HG03342 (cell line): ENCODE results near the gene LPIN1.

ENCODE experiments used
- ATAC-seq: cut with Tn5 transposase; IDR thresholded peaks from one replicate; pipeline ENCODE4 v1.9.1; 2021; ENCODE audit warnings: mild to moderate bottlenecking, moderate library complexity; ENCODE audit not compliant: unreplicated experiment

The LPIN1 gene, protein sequence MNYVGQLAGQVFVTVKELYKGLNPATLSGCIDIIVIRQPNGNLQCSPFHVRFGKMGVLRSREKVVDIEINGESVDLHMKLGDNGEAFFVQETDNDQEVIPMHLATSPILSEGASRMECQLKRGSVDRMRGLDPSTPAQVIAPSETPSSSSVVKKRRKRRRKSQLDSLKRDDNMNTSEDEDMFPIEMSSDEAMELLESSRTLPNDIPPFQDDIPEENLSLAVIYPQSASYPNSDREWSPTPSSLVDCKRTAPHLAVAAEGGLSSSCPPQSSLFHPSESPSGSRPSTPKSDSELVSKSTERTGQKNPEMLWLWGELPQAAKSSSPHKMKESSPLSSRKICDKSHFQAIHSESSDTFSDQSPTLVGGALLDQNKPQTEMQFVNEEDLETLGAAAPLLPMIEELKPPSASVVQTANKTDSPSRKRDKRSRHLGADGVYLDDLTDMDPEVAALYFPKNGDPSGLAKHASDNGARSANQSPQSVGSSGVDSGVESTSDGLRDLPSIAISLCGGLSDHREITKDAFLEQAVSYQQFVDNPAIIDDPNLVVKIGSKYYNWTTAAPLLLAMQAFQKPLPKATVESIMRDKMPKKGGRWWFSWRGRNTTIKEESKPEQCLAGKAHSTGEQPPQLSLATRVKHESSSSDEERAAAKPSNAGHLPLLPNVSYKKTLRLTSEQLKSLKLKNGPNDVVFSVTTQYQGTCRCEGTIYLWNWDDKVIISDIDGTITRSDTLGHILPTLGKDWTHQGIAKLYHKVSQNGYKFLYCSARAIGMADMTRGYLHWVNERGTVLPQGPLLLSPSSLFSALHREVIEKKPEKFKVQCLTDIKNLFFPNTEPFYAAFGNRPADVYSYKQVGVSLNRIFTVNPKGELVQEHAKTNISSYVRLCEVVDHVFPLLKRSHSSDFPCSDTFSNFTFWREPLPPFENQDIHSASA

DNA sequence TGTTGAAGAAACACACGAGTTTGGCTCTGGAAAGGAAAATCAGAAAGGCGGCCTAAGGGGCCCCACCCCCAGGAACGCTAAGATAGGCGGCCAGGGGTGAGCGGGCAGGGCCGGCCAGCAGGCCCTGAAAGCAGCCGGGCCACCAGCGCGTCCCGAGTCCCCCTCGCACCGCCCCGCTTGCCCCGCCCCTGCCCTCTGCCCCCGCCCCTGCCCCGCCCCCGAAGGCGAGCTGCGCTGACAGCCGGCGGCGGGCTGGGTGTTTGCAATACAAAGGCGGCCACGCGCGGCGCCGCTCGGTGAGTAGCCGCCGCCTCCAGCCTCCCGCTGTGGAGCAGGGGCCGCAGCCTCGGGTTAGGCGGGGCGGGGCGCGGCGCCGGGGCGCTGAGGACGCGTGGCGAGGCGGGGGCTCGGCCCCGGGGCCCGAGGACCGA is at the start of gene LPIN1:
LPIN1 (plus strand) TSS at position 257 of the 431 bp plus-strand sequence. CDS start 18,910 bp downstream, outside the sequence.
- peak; percentile 56 for ATAC-seq

DNA sequence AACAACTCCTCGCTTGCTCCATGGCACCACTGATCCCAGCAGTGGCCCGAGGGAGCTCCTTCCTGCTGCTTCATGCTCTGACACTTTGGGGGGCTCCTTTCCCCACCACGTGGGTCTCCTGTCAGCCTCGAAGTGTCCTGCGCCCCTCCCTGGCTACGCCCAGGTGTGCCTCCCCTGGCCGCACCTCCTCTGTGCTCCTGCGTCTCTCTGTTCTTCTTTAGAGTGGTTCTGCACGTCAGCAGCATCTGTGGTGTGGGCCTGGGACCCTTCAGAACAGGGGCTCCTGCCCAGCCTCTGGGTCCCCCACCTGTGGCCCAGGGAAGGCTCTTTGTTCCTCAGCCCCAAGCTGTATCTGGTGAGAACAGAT is 49.7 kb upstream of the LPIN1 start:
- no peak for ATAC-seq

DNA sequence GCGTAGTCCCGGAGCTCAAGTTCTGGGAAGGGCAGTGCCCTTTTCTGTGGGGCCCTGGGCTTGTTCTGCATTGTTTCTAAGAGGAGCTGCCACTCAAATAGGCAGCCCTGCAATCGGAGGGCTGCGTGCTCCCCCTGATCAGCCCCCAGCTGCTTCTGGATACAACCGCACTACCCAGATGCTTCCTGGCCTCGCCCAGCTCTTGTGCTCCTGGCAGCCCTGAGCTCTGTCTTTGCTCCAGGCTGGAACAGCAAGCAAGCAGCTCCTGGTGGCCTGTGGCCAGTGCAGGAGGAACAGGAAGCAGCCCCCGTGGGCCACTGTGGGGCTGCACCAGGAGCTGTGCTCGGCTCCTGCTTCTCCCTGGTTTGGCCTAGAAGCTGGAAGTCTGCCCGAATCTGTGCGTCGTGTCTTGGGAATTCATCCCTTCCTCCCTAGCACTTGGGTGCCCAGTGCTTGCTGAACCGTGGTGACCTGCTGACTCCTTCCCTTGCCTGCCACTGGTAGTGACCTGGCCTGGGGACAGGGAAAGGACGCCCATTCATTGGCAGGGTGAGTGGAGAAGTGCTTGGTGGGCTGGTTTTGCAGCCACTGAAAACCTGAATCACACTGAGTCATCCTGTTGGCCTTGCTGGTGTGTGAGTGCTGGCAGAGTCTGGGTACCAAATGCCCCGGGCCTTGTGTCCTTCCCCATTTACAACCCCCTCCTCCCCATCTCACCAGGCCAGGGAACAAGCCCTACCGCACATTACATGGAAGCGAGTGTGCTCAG is 49.1 kb upstream of the LPIN1 start:
- ATAC-seq, result no peak

DNA sequence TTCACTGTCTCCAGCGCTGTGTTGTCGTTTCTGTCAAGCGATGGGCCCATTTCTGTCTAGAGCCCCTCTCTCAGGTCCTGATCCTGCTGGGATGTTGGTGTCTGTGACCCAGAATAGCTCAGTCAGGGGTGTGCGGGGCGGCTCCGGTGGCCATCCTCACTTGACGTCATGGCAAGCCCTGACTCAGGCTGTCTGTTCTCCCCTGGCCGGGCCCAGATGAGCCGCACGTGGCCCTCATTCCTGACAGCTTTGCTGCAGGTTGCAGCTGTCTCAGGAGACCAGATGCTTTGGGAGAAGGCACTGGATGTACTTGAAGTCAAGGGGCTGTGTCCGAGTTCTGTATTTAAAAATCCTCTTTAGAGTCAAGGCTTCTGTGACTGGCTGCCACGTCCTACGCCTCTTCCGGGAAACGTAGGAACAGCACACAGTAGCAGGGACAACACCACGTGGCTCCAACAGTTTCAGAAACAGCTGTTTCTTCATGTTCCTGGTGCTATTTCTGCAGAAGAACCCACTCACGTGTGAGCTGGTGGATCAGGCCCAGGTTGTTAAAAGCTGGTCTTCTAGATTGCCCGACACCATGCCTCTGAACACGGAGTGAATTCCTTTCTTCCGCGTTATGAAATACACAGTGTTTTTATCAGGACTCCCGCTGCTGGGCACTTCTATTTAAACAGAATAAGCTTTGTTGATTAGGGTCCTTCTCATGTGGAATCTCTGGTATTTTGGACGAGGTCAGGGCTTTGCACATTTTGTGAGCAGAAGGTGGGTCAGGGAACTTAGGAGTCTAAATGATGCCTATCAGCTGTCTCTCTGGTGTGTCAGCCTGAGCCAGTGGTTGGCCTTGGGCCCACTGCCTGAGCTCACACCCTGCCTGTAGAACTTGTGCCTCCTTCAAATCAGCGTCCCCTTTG is 48.2 kb upstream of the LPIN1 start:
- ATAC-seq, result no peak

DNA sequence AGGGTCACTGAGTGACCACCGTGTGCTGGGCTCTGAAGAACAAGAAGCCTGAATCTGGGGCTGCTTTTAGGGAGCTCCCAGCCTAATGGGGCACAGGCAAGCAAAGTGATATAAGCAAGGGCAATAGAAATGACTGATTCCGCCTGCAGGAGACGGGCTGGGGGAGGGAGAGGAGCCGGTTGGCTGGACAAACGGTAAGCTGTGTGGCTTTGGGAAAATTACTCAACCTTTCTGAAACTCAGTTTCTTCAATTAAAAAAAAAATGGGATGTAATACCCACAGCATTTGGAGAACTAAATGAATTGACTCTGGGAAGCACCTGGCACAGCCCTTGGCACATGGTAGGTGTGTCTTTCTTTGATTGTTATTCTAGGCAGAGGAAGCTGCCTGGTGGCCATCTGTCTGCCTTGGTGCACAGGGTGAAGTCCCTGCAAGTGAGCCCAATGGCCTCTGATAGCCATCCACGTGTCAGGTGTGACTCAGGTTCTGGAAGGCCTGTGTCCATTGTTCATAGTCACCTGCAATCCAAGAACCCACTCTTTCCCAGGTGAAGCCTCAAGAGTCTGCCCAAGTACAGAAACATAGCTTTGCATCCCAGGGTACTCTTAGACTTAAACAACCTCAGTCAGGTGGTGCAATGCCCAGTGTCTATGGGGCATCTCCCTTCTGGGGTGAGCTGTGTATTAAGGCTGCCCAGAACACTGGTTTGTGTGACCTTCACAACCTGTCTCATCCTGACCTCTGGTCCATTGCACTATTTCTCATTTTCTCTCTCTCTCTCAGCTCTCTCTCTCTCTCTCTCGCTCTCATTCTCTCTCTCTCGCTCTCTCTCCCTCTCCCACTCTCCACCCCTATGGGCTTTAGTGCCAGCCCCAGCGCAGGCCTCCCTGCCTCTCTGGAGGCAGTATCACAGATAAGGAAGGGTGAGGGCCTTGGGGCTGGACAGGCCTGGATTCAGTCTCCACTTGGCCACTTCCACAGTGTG is 46.5 kb upstream of the LPIN1 start:
- ATAC-seq, result no peak

DNA sequence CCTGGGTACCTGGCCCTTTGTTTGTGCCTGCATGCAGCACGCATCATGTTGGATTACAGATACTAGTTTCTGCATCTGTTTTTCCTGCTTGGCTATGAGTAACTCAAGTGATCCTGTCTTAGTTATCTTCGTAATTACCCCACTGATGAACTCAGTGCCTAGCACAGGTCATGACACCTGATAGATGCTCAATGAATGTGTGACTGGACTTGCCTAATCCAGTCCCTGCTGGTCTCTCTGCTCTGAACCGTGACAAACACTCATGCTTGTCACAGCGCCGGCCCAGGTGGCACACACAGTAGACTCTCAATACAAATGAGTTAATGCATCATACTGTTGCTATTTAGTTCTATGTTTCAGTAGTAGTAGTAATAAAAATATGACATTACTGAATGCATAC is 45.2 kb upstream of the LPIN1 start:
- ATAC-seq, result no peak

DNA sequence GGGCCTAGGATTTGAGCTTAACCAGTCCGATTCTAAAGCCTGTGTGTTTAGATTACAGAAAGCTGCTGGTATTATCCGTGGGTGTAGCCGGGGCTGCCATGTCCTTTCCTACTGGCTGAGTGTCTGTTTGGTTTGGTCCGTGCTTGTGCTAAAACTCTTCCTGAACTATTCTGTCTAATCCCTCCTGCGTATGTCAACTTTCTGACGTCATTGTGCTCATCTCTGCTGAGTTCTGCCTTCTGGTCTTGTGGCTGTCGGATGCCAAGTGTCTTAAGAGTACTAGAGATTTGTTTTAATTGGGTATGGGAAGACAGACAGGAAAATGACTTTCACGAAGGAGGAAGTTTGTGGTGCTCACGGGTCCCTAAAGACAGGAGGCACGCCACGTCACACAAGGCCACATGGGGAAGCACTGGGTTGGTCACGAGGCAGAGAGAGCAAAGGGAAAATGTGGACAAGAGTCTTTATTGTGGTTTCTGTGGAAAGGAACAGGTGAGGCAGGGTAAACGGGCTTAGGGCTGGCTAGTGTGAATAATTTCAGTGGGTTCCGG is 44.6 kb upstream of the LPIN1 start:
- no peak for ATAC-seq

DNA sequence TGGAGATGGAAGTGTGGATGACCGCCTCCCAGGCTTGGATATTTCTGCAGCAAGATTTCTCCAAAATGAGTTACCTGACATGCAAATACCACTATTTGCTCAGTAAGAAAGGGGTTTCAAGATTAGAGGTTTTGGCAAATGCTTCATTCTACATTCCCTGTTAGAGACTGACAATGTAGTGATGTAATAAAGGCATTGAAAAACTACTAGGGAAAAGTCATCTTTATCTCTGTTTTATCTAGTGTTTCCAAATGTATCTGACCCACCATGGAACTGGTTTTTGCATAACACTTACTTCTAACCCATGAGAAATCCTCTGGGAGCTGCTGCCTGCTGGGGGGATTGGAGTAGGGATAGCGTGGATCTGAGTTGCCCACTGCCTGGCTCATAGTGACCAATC is 43.5 kb upstream of the LPIN1 start:
- no peak for ATAC-seq

DNA sequence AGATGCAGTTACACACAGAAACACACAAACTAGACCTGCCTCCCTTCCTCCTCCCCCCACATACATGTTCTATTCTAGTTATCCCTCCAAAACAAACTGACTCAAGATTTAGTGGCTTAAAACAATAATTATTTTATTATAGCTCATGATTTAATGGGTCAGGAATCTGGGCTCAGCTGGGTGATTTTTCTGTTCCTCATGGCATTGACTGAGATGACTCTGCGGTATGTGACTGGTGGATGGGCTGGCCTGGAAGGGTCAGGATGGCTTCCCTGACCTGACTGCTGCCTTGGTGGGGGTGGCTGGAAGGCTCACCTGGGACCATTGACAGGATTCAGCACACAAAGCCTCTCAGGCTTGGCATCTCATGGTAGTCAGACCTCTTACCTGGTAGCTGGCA is 42.7 kb upstream of the LPIN1 start:
- ATAC-seq, result no peak

DNA sequence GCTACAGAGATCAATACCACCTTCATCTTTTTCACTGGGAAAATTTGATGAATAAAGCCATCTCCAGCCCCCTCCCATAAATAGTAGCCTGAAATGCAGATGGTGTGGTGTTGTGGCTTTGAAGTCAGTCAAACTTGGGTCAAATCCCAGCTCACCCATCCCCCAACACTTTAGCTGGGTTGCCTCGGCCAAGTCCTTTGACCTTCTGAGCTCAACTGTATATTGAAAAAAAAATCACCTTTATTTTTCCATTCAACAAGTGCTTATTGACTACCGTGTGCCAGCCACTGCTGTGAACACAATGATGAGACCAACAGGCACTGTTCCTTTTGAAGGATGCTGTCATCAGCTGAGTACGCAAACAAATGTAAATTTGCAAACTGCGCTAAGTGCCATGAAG is 41.4 kb upstream of the LPIN1 start:
- no peak for ATAC-seq

DNA sequence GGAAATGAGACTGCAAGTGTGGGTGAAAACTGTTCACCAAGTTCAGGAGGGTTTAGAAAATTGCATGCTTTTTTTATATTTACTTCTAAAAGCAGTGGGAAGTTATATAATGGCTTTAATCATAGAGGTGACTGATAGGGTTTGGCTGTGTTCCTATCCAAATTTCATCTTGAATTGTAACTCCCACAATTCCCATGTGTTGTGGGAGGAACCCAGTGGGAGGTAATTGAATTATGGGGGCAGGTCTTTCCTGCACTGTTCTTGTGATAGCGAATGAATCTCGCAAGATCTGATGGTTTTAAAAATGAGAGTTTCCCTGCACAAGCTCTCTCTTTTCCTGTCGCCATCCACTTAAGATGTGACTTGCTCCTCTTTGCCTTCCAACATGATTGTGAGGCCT is 40.7 kb upstream of the LPIN1 start:
- no peak for ATAC-seq

DNA sequence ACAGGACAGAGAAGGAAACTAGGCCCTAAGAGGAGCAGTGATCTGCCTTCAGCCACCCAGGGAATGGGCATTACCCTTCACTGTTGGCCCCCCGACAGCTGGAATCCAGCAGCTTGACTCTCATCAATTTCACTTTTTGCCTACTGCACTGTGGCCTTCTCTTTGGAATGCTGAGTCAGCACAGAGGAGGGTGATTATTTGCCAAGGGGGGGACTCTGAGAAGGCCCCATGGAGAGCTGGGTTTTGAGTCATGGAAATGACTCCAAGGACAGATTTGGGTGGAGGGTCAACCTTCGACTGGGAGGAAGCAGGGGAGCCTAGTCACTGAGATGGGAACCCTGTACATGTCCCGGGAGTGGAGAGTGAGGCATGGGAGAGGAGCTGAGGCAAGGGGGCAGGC is 38.3 kb upstream of the LPIN1 start:
- ATAC-seq, result no peak

DNA sequence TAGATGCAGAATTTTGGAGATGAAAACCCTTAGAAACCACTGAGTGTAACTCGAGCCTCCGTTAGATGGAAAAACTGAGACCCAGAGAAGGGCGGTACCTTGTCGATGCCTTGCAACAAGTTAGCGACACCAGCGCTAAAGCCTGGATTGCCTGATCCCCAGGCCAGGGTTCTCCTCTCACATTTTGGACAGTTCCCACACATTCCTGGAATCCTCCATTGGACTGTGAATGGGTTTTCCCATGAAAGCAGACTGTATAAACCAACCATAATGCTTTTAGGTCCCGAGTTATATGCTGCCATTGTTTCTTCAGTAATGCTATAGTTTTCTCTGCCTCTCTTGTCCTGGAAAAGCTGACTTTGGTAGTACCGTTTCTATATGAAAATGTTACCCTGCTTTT is 37.1 kb upstream of the LPIN1 start:
- ATAC-seq, result no peak

DNA sequence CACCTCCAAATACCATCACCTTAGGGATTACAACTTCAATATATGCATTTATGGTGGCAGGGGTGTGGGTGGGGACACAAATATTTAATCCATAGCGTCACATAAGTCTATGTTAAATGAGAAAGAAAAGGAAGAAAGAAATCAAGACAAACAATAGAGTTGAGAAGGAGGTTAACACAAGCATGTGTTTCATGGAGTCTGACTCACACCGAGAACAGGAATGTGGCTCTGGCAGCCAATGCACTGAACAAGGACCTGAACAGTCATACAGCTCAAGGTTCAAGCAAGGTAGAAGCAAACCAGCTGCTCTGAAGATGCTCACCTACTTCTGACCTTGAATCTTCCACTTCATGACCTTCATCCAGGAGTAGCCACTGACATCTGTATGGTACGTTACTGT is 36.2 kb upstream of the LPIN1 start:
- no peak for ATAC-seq

DNA sequence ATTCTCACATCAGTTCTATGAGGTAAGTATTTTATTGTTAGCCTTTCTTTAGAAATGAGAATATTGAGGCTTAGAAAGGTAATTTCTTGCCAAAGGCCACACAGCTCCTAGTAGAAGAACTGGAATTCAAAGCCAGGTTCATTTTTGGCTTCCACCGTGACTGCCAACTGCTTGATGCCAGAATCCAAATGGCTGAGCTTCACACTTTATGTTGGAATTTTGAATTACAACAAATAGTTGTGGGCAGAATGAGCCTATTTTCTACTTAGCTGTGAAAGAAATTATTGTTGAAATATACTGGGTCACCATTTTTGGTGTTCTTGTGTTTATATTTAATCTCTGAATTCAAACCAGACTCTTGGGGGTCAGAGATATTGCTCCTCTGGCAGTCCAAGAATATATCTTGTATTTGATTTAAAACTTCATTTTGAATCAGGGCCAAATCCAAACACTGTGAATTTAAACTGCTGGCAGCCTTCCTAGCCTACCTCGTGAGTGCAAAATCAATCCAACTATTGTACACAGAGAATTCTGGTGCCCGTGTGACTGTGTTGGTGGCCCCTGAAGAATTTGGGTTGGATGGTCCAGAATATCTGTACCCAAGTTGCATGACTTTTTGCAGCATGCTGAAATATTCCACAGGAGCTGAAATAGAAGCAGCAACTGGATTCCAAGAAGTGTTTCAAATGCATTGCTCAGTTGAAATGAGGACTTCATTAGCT is 35.6 kb upstream of the LPIN1 start:
- ATAC-seq, result no peak

DNA sequence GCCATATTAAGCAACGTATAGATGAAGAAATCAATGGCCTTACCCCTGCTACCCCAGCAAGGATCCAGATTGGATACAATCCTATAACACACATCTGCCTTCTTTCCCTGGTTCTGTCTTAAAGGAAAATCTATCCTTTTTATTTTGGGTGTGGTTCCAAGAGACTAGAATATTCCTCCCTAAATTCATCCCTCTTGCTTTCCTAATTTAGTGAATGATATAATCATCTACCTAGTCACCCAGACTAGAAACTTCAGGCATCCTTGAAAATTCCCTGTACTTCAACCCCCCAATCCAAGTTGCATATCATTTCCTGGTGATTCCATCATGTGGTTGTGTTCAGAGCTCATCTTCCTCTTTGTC is 35.1 kb upstream of the LPIN1 start:
- no peak for ATAC-seq

DNA sequence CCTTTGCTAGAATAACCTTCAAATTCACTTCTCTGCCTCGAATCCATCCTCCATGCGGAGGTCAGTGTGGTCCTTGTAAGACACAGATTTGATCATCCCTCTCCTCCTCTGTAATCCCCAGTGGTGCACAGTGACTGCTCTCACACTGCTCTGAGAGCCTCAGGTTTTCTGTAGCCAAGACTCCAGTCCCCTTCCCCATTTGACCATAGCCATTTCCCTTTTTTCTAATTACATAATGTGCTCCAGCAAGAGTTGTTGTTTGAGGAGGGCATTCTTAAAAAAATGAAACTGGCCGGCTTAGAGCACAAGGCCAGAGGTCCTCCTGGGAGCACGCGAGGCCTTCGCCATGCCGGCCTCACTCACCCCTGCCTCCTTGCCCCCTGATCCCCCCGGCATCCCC is 34.7 kb upstream of the LPIN1 start:
- no peak for ATAC-seq

DNA sequence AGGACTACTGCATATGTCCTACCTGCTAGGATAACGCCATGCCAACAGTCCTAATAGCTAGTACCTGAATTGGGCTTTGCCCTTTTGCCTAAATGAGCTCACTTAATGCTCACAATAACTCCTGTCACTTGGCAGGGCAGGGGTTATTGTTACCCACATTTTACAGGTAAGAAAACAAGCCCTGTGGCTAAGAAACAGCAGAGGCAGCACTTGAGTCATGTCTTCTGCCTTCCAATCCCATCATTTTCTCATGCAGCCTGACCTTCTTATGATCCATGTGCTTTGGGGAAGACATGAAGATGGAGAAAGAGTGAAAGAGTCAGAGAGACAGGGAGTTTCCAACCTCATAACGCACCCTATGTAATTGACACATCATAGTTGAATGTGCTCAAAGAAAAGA is 33.6 kb upstream of the LPIN1 start:
- ATAC-seq, result no peak
